ENCODE results near the gene MRPL17. TPM values are rescaled to one million over a fixed set of nuclear protein-coding genes. Genes with fewer than 3 reads are reported as not detected.
A peak's percentile ranks its signal among the peaks of the same experiment; 100 is the strongest.

MRPL17 gene
- total RNA-seq, 2 donors from 2014 or later = 30.8 to 97.8 TPM

DNA sequence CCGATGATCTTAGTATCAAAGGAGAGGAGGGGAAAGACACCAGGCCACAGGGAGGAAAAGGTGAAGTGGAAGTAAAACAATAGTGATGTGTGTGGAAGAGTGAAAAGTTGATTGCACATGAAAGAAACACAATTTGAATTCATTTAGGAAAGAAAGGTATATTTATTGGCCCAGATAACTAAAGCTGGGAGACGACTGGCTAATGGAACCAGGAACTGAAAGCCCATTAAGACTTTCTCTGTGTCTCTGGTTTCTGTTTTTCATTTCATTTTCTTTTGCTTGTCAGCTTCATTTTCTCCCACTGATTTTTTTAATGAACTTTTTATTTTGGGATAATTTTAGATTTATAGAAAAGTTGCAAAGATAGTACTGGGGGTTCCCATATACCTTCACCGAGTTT, 22.4 kb downstream of the MRPL17 start:
- Histone ChIP-seq H3K4me3 (no peak overlapping the region), H3K4me1 (peaks cover 0 to 14% of the 10 kb centered on the region in 2 donors)
- TF ChIP-seq CTCF (IDR thresholded peaks at IDR 0.05) = no peak

DNA sequence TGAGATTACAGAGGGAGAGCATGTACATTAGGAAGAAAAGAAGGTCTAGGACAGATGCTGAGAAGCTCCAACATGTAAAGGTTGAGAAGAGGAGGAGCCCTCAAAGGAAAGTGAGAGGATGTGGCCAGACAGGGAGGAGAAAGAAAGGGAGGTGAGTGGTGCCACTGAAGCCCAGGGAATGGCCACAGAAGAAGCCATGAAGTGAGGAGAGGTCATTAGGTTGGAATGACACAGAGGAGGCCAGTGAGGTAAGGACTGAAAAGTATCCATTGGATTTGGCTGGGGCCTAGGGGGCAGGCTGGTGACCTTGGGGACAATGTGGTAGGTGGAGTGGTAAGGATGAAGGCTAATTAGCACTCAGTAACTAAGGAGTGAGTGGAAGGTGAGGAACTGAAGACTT, 24.5 kb downstream of the MRPL17 start:
- H3K27ac ChIP-seq = no peak overlapping the region
- H3K36me3 ChIP-seq = no peaks in the 10 kb centered on the region
- H3K4me3 ChIP-seq = no peak overlapping the region
- no peaks in the 10 kb centered on the region for H3K9me3 ChIP-seq
- no peak for DNase-seq (ENCODE audit: low spot score)
- H3K27me3 ChIP-seq = no peaks in the 10 kb centered on the region
- TF ChIP-seq CTCF (IDR thresholded peaks at IDR 0.05) = no peak
- peaks cover 0 to 21% of the 10 kb centered on the region in 2 donors for H3K4me1 ChIP-seq

More for the DNA sequence above, 22.4 kb downstream of the MRPL17 start:
- H3K27me3 ChIP-seq = no peaks in the 10 kb centered on the region
- H3K27ac ChIP-seq = no peak overlapping the region
- no peak for DNase-seq (ENCODE audit: low spot score)
- no peaks in the 10 kb centered on the region for H3K9me3 ChIP-seq
- H3K36me3 ChIP-seq = no peaks in the 10 kb centered on the region

GRCh38 chr11:6657346-6657745, 25.8 kb downstream of the MRPL17 start:
- H3K27me3 ChIP-seq = no peaks in the 10 kb centered on the region
- peaks cover 0 to 20% of the 10 kb centered on the region in 2 donors for H3K4me1 ChIP-seq
- H3K27ac ChIP-seq = no peak overlapping the region
- DNase-seq (ENCODE audit: low spot score) = no peak
- H3K36me3 ChIP-seq = no peaks in the 10 kb centered on the region
- H3K4me3 ChIP-seq = no peak overlapping the region
- TF ChIP-seq CTCF (IDR thresholded peaks at IDR 0.05) = no peak
- no peaks in the 10 kb centered on the region for H3K9me3 ChIP-seq

DNA sequence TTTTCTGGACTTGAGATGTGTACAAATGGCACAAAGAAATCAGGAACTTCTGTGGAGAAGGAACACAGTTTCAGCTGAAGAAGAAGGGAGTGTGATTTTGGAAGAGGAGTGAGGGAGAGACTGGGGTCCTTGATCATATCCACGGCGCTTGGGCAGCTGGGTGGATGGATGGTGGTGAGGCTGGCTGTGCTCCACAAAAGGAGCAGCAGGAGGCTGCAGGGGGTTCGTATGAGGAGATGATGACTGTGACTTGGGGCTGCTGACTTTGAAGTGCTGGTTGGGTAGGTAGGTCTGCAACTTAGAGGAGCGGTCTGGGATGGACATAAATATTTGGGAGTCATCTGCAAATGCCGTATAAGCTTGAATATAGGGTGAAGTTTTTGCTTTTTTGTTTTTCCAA, 26.2 kb downstream of the MRPL17 start:
- no peak for DNase-seq (ENCODE audit: low spot score)
- Histone ChIP-seq H3K27ac (peak overlapping the region in 1 of 2 donors; percentile 79), H3K9me3 (no peaks in the 10 kb centered on the region), H3K4me1 (peaks cover 0 to 20% of the 10 kb centered on the region in 2 donors), H3K4me3 (no peak overlapping the region), H3K27me3 (no peaks in the 10 kb centered on the region), H3K36me3 (no peaks in the 10 kb centered on the region)
- no peak for TF ChIP-seq CTCF (IDR thresholded peaks at IDR 0.05)

GRCh38 chr11:6656584-6656915, 26.6 kb downstream of the MRPL17 start:
- Histone ChIP-seq H3K4me3 (peak overlapping the region in 1 of 2 donors; percentile 55), H3K27me3 (no peaks in the 10 kb centered on the region), H3K4me1 (peaks cover 0 to 20% of the 10 kb centered on the region in 2 donors), H3K27ac (peak overlapping the region; percentile 72 to 79), H3K9me3 (no peaks in the 10 kb centered on the region), H3K36me3 (no peaks in the 10 kb centered on the region)
- DNase-seq (ENCODE audit: low spot score) = no peak
- no peak for TF ChIP-seq CTCF (IDR thresholded peaks at IDR 0.05)

- Histone ChIP-seq H3K4me3 (peak within 1 kb of the TSS; percentile 45 to 55), H3K4me1 (peaks cover 0 to 20% of the 10 kb centered on the region in 2 donors), H3K9me3 (no peaks in the 10 kb centered on the region), H3K27ac (peak within 1 kb of the TSS; percentile 72 to 79), H3K36me3 (no peaks in the 10 kb centered on the region), H3K27me3 (no peaks in the 10 kb centered on the region)
- DNase-seq (ENCODE audit: low spot score) = no peak
- no peak for TF ChIP-seq CTCF (IDR thresholded peaks at IDR 0.05)
Measured at GRCh38 chr11:6655790-6656583, 27.2 kb downstream of the MRPL17 start, which contains the start of gene DCHS1. Gene DCHS1, minus strand, starts transcription at chr11:6655809. Its CDS starts 14,196 bp downstream, at chr11:6641613.
